Brain pericyte (primary cell): ENCODE measurements around the gene CHAF1B.
"Not testable (repeated sequence)": the region's sequence is repeated elsewhere in the genome, so short reads cannot be mapped to it uniquely, and the experiment has no call there.

Source experiments
- DNase-seq: peaks from one replicate; pipeline ENCODE4 v3.0.0-alpha.2; 2012; ENCODE audit warnings: low read depth, low spot score

The CHAF1B gene

DNA sequence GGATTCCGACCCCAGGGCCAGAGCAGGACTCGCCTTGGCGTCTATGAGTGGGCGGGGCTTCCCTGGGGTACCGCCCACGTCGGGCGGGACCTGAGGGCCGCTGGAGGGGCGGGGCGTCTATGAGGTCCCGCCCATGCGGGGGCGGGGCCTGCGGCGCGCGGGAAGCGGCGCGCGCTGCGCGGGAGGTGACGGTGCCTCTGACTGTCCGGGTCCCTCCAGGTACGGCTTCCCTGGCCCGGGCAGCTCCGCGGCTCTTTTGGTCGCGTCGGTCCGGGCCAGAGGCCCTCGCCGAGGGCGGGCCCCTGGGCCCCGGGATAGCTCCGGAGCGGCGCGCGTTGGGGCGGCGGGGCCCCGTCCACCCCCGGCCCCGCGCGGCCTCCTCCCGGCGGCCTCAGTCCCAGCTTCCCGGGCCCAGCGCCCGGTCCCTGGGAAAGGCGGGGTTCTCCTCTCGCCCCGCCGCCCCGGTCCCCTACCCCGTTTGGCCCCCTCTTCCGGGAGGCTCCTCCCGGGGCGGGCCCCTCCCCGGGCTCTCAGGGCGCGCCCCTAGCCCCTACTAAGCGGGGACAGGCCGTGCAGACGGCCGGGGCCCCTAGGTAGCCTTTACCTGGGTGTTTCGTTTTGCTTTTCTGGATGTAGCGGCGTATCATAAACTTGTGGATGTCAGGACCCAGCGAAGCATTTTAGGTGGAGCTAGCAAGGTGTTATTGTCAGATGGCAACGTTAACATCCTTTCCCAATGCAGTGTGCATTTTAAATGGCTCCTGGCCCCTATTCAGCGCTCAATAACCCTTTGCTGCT is at the start of gene CHAF1B:
CHAF1B (plus strand) TSS at position 160 of the 798 bp plus-strand sequence. CDS start 745 bp downstream, outside the sequence.
- no peak for DNase-seq

- DNase-seq: no peak
These were observed 48.1 kb upstream of the CHAF1B start for GRCh38 chr21:36337099-36337509.

DNA sequence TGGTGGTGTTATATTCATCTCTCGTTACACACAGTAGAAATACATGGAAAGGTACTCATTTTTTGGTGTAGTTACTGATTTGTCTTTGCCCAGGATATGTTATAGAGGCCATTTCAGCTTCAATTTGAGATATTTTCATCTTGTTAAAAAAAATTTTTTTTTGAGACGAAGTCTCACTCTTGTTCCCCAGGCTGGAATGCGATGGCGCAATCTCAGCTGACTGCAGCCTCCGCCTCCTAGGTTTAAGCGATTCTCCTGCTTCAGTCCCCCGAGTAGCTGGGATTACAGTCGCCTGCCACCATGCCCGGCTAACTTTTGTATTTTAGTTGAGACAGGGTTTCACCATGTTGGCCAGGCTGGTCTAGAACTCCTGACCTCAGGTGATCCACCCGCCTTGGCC is 46.2 kb upstream of the CHAF1B start:
- DNase-seq: no peak

GRCh38 chr21:36342581-36342980 is 42.6 kb upstream of the CHAF1B start:
- not testable (repeated sequence) for DNase-seq

- no peak for DNase-seq
These were observed 40.3 kb upstream of the CHAF1B start for GRCh38 chr21:36344931-36345330.

DNA sequence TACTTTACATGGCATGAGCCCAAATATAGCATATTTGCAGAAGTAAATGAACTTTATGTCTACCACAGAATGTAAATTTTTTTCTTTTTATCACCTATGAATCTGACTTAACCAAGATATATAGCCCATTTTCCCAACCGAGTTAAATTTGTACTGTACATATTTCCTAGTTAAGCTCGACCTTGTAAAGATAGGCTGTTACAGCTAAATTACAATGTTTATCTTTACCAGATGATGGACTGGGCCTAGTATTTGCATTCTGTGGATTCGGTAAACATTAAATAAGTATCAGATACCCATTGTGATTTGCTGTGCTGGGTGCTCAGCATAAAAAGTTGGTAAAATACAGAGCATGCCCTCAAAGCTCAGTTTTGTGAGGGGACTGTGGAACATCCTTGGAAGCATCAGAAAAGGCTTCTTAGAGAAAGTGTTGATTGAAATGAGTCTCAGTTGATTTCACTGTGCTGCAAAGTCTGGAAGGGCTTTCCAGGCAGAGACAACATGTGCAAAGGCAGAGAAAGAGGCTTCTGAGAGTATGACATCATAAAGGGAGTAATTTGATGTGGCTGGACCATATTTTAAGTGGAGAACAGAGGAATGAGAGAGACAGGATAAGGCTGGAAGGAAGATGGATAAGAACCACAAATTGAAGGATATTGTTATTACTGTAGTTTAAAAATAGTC is 37.8 kb upstream of the CHAF1B start:
- no peak for DNase-seq

- DNase-seq: no peak
These were observed 37.2 kb upstream of the CHAF1B start for GRCh38 chr21:36347962-36348328.

- no peak for DNase-seq
These were observed 35.9 kb upstream of the CHAF1B start for GRCh38 chr21:36349315-36349714.

- DNase-seq: no peak
These were observed 34.8 kb upstream of the CHAF1B start for GRCh38 chr21:36350282-36350910.

DNA sequence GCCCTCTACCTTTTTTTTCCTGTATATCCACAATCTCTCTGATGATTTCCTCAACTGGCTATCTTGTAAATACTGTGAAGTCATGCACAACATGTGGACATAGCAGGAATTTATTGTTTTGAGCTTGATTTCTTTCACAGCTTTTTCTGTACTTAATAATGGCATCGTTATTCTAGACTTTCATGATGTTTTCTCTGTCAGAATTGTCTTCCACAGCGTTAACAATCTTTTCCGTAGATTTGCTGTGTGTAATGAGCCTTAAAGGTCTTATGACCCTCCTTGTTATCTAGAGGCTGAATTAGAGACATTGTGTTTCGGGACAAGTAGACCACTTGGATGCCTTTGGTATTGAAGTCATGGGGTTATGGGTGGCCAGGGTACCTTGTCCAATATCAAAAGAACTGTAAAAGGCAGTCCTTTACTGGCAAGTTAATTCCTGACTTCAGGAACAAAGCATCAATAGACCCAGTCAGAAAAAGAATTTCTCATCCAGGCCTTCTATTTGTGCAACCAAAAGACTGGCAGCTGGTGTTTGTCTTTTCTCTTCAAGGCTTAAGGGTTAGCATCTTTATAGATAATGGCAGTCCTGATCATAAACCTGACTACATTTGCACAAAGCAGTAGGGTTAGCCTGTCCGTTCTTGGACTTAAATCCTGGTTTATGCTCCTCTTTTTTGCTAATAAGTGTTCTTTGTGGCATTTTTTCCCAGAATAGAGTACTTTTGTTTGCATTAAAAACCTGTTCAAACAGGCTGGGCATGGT is 30.1 kb upstream of the CHAF1B start:
- DNase-seq: no peak

DNA sequence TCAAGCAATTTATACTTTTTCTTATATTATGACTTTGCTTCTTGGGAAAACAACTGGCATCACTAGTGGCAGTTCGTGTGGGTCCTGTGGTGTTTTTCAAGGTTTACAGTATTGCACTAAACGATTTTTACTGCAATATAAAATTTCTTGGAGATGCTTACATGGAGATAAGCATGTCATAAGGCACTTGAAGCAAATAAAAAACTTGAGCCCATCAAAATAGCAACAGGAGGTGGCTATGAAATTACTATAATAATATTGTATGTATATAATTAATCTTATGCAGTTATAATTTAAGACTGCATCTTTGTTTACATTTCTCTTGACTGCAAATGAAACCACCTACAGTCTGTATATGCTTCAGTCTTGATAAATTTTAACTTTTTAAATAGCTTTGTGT is 29.3 kb upstream of the CHAF1B start:
- DNase-seq: no peak

- DNase-seq: no peak
These were observed 26.0 kb upstream of the CHAF1B start for GRCh38 chr21:36359185-36359584.

- DNase-seq: no peak
These were observed 16.0 kb upstream of the CHAF1B start for GRCh38 chr21:36369064-36369685.

- no peak for DNase-seq
These were observed 9.2 kb upstream of the CHAF1B start for GRCh38 chr21:36375994-36376393.

DNA sequence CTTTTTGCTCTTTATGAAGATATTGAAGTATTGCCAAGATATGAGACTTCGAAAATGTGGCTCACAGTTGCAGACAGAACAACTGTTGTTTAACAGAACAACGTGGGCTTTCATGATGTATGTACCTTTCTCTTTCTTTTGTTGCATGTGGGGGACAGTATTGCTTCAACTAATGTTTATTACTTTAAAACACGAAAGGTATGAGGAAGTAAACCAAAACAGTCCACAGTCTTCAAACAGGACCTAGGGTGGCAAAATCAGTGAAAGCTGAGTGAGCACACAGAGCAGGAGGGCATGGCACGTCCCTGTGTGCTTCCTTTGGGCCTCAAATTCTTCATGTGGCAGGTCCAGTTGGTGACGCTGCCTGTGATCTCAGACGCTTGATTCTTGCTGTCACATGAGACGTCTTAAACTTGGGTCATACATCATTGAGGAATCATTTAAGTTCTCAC is 7.8 kb upstream of the CHAF1B start:
- DNase-seq: no peak

- DNase-seq: no peak
These were observed 5.9 kb upstream of the CHAF1B start for GRCh38 chr21:36379251-36379650.

- DNase-seq: no peak
These were observed 3.2 kb upstream of the CHAF1B start for GRCh38 chr21:36381841-36382589.

DNA sequence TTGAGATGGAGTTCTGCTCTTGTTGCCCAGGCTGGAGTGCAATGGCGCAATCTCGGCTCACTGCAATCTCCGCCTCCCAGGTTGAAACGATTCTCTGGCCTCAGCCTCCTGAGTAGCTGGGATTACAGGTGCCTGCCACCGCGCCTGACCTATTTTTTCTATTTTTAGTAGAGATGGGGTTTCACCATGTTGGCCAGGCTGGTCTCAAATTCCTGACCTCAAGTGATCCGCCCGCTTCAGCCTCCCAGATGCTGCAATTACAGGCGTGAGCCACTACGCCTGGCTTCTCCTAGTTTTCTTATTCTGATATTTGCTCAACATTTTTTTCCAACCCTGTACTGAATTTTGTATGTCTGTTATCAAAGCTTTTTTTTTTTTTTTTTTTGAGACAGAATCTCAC is 2.5 kb upstream of the CHAF1B start:
- not testable (repeated sequence) for DNase-seq

DNA sequence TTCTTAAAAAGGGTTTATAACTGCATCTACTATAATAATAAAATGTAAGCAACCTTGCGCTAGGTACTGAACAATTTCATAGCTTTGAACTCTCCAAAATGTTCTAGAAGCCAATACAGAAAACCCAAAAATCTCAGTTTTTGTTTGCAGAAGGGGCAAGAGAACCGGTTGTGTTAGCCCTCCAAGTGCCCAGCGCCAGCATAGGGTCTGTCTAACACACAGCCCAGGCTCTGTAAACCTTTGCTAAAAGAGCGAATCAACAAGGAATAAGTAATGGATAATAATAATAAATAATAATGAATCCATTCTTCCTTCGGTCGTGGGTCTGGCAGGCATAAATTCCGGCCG is 333 bp upstream of the CHAF1B start:
- DNase-seq: no peak

- DNase-seq: no peak
These were observed 945 bp downstream of the CHAF1B start for GRCh38 chr21:36386031-36386642.
